ENCODE results near the gene CRKL. TPM values are rescaled to one million over a fixed set of nuclear protein-coding genes. Genes with fewer than 3 reads are reported as not detected.

CRKL gene
- total RNA-seq, 4 donors from 2014 or later = 29.4 to 74.2 (median 57.6) TPM

GRCh38 chr22:20993304-20994127, 76.3 kb downstream of the CRKL start:
- TF ChIP-seq CTCF (IDR thresholded peaks at IDR 0.05) = no peak
- no peaks in the 10 kb centered on the region for H3K36me3 ChIP-seq
- H3K4me3 ChIP-seq = no peak overlapping the region
- H3K9me3 ChIP-seq = no peaks in the 10 kb centered on the region
- DNase-seq = no peak
- intact Hi-C loops (cut with DNase I; ENCODE audit: low total_unique reads) = no loop called here
- no peak overlapping the region for H3K27ac ChIP-seq
- H3K4me1 ChIP-seq = no peaks in the 10 kb centered on the region
- no peaks in the 10 kb centered on the region for H3K27me3 ChIP-seq

GRCh38 chr22:20994128-20994901, 77.1 kb downstream of the CRKL start:
- intact Hi-C loops (cut with DNase I; ENCODE audit: low total_unique reads) = no loop called here
- Histone ChIP-seq H3K4me3 (no peak overlapping the region), H3K36me3 (no peaks in the 10 kb centered on the region), H3K4me1 (no peaks in the 10 kb centered on the region), H3K27me3 (no peaks in the 10 kb centered on the region), H3K27ac (no peak overlapping the region), H3K9me3 (no peaks in the 10 kb centered on the region)
- TF ChIP-seq CTCF (IDR thresholded peaks at IDR 0.05) = no peak
- no peak for TF ChIP-seq POLR2A (IDR thresholded peaks at IDR 0.05)
- DNase-seq = no peak

GRCh38 chr22:20994902-20995241, 77.7 kb downstream of the CRKL start:
- Histone ChIP-seq H3K9me3 (no peaks in the 10 kb centered on the region), H3K27ac (no peak overlapping the region), H3K36me3 (no peaks in the 10 kb centered on the region), H3K27me3 (no peaks in the 10 kb centered on the region), H3K4me1 (peaks cover 0 to 2% of the 10 kb centered on the region in 2 donors), H3K4me3 (no peak overlapping the region)
- intact Hi-C loops (cut with DNase I; ENCODE audit: low total_unique reads) = no loop called here
- no peak for DNase-seq
- TF ChIP-seq POLR2A (IDR thresholded peaks at IDR 0.05) (no peak), CTCF (IDR thresholded peaks at IDR 0.05) (no peak)

- Histone ChIP-seq H3K27ac (no peak overlapping the region), H3K4me1 (peaks cover 0 to 8% of the 10 kb centered on the region in 2 donors), H3K4me3 (no peak overlapping the region), H3K36me3 (no peaks in the 10 kb centered on the region), H3K27me3 (no peaks in the 10 kb centered on the region), H3K9me3 (no peaks in the 10 kb centered on the region)
- intact Hi-C loops (cut with DNase I; ENCODE audit: low total_unique reads) = no loop called here
- no peak for DNase-seq
- TF ChIP-seq CTCF (IDR thresholded peaks at IDR 0.05) = no peak
- TF ChIP-seq POLR2A (IDR thresholded peaks at IDR 0.05) = no peak
Measured at GRCh38 chr22:20995329-20996030, 78.3 kb downstream of the CRKL start.

- Histone ChIP-seq H3K27ac (no peak overlapping the region), H3K9me3 (no peaks in the 10 kb centered on the region), H3K27me3 (no peaks in the 10 kb centered on the region), H3K4me3 (no peak overlapping the region), H3K4me1 (peaks cover 0 to 13% of the 10 kb centered on the region in 2 donors), H3K36me3 (no peaks in the 10 kb centered on the region)
- TF ChIP-seq POLR2A (IDR thresholded peaks at IDR 0.05) (no peak), CTCF (IDR thresholded peaks at IDR 0.05) (no peak)
- DNase-seq = no peak
- intact Hi-C loops (cut with DNase I; ENCODE audit: low total_unique reads) = no loop called here
Measured at GRCh38 chr22:20996031-20996410, 78.8 kb downstream of the CRKL start.
